ENCODE results near the gene NLGN1.

Gene NLGN1

GRCh38 chr3:173399044-173399443 is 1.5 kb downstream of the NLGN1 start:
- H3K9ac ChIP-seq (ENCODE audit: low read depth, low read length) = no peak overlapping the region
- no peaks in the 10 kb centered on the region for H3K36me3 ChIP-seq (ENCODE audit: control insufficient read depth, insufficient read depth, low read length)
- no peak overlapping the region for H3K4me3 ChIP-seq (ENCODE audit: low read depth, low read length)
- no peaks in the 10 kb centered on the region for H3K9me3 ChIP-seq (ENCODE audit: control insufficient read depth, insufficient read depth, low read length)
- H3K4me1 ChIP-seq (ENCODE audit: control insufficient read depth, insufficient read depth, low read length) = peaks cover 8% of the 10 kb centered on the region
- peaks cover 22% of the 10 kb centered on the region for H3K27me3 ChIP-seq (ENCODE audit: control insufficient read depth, insufficient read depth, low read length)

GRCh38 chr3:173401369-173401768 is 3.8 kb downstream of the NLGN1 start:
- peaks cover 6% of the 10 kb centered on the region for H3K4me1 ChIP-seq (ENCODE audit: control insufficient read depth, insufficient read depth, low read length)
- no peaks in the 10 kb centered on the region for H3K36me3 ChIP-seq (ENCODE audit: control insufficient read depth, insufficient read depth, low read length)
- no peak overlapping the region for H3K9ac ChIP-seq (ENCODE audit: low read depth, low read length)
- H3K4me3 ChIP-seq (ENCODE audit: low read depth, low read length) = no peak overlapping the region
- H3K9me3 ChIP-seq (ENCODE audit: control insufficient read depth, insufficient read depth, low read length) = no peaks in the 10 kb centered on the region
- H3K27me3 ChIP-seq (ENCODE audit: control insufficient read depth, insufficient read depth, low read length) = peaks cover 17% of the 10 kb centered on the region

DNA sequence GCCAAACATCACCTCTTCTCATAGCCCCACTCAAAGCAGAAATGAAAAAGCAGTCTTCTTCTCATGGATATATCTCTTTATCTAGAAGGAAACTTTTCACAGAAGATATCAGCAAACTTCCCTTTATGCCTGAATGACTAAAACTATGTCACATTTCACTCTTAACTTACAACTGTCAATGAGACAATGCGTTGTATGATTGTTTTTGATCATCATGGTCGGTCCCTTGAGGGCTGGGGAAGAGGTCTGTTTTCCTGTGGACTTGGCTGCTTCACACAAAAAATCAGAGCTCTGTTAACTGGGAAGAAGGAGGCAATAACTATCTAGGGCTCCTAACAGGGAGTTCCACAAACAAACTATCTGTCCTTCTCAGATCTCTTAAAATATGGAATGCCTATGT is 5.1 kb downstream of the NLGN1 start:
- peaks cover 8% of the 10 kb centered on the region for H3K27me3 ChIP-seq (ENCODE audit: control insufficient read depth, insufficient read depth, low read length)
- peaks cover 6% of the 10 kb centered on the region for H3K4me1 ChIP-seq (ENCODE audit: control insufficient read depth, insufficient read depth, low read length)
- H3K4me3 ChIP-seq (ENCODE audit: low read depth, low read length) = no peak overlapping the region
- no peaks in the 10 kb centered on the region for H3K36me3 ChIP-seq (ENCODE audit: control insufficient read depth, insufficient read depth, low read length)
- no peak overlapping the region for H3K9ac ChIP-seq (ENCODE audit: low read depth, low read length)
- no peaks in the 10 kb centered on the region for H3K9me3 ChIP-seq (ENCODE audit: control insufficient read depth, insufficient read depth, low read length)

DNA sequence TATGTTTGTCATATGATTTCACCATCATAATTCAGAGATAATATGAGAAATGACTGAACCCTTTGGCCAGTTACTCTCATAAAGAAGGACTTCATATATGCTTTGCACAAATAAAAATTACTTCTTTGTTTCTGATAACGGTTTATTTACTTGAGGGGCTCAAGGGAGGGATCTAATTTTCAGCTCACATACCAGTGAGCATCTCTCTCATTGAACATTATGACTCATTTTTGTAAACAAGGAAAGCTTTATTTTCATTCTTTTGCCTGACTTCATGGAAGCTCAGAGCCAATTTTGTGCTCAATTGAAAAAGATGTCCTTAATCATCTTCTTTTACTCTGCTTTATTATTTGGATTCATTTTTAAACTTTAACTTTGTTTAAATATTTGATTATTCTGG is 5.8 kb downstream of the NLGN1 start:
- no peaks in the 10 kb centered on the region for H3K36me3 ChIP-seq (ENCODE audit: control insufficient read depth, insufficient read depth, low read length)
- H3K4me1 ChIP-seq (ENCODE audit: control insufficient read depth, insufficient read depth, low read length) = peaks cover 6% of the 10 kb centered on the region
- H3K4me3 ChIP-seq (ENCODE audit: low read depth, low read length) = no peak overlapping the region

GRCh38 chr3:173404156-173404555 is 6.6 kb downstream of the NLGN1 start:
- H3K4me3 ChIP-seq (ENCODE audit: low read depth, low read length) = no peak overlapping the region
- no peaks in the 10 kb centered on the region for H3K9me3 ChIP-seq (ENCODE audit: control insufficient read depth, insufficient read depth, low read length)
- no peak overlapping the region for H3K9ac ChIP-seq (ENCODE audit: low read depth, low read length)
- H3K4me1 ChIP-seq (ENCODE audit: control insufficient read depth, insufficient read depth, low read length) = no peaks in the 10 kb centered on the region
- H3K36me3 ChIP-seq (ENCODE audit: control insufficient read depth, insufficient read depth, low read length) = no peaks in the 10 kb centered on the region
- H3K27me3 ChIP-seq (ENCODE audit: control insufficient read depth, insufficient read depth, low read length) = peaks cover under 1% of the 10 kb centered on the region

More for the DNA sequence above, 5.8 kb downstream of the NLGN1 start:
- Histone ChIP-seq H3K27me3 (ENCODE audit: control insufficient read depth, insufficient read depth, low read length) (peaks cover 8% of the 10 kb centered on the region), H3K9me3 (ENCODE audit: control insufficient read depth, insufficient read depth, low read length) (no peaks in the 10 kb centered on the region), H3K9ac (ENCODE audit: low read depth, low read length) (no peak overlapping the region)

GRCh38 chr3:173410436-173410835 is 12.9 kb downstream of the NLGN1 start:
- H3K4me3 ChIP-seq (ENCODE audit: low read depth, low read length) = no peak overlapping the region
- H3K4me1 ChIP-seq (ENCODE audit: control insufficient read depth, insufficient read depth, low read length) = peaks cover 15% of the 10 kb centered on the region
- H3K9ac ChIP-seq (ENCODE audit: low read depth, low read length) = no peak overlapping the region
- H3K9me3 ChIP-seq (ENCODE audit: control insufficient read depth, insufficient read depth, low read length) = no peaks in the 10 kb centered on the region
- no peaks in the 10 kb centered on the region for H3K27me3 ChIP-seq (ENCODE audit: control insufficient read depth, insufficient read depth, low read length)
- no peaks in the 10 kb centered on the region for H3K36me3 ChIP-seq (ENCODE audit: control insufficient read depth, insufficient read depth, low read length)

GRCh38 chr3:173410849-173411248 is 13.3 kb downstream of the NLGN1 start:
- H3K9ac ChIP-seq (ENCODE audit: low read depth, low read length) = no peak overlapping the region
- no peaks in the 10 kb centered on the region for H3K36me3 ChIP-seq (ENCODE audit: control insufficient read depth, insufficient read depth, low read length)
- H3K9me3 ChIP-seq (ENCODE audit: control insufficient read depth, insufficient read depth, low read length) = no peaks in the 10 kb centered on the region
- H3K27me3 ChIP-seq (ENCODE audit: control insufficient read depth, insufficient read depth, low read length) = no peaks in the 10 kb centered on the region
- no peak overlapping the region for H3K4me3 ChIP-seq (ENCODE audit: low read depth, low read length)
- H3K4me1 ChIP-seq (ENCODE audit: control insufficient read depth, insufficient read depth, low read length) = peaks cover 15% of the 10 kb centered on the region

- Histone ChIP-seq H3K9me3 (ENCODE audit: control insufficient read depth, insufficient read depth, low read length) (no peaks in the 10 kb centered on the region), H3K9ac (ENCODE audit: low read depth, low read length) (no peak overlapping the region), H3K27me3 (ENCODE audit: control insufficient read depth, insufficient read depth, low read length) (no peaks in the 10 kb centered on the region), H3K4me3 (ENCODE audit: low read depth, low read length) (no peak overlapping the region), H3K36me3 (ENCODE audit: control insufficient read depth, insufficient read depth, low read length) (no peaks in the 10 kb centered on the region), H3K4me1 (ENCODE audit: control insufficient read depth, insufficient read depth, low read length) (peaks cover 15% of the 10 kb centered on the region)
These were observed 13.9 kb downstream of the NLGN1 start for GRCh38 chr3:173411375-173411973.

DNA sequence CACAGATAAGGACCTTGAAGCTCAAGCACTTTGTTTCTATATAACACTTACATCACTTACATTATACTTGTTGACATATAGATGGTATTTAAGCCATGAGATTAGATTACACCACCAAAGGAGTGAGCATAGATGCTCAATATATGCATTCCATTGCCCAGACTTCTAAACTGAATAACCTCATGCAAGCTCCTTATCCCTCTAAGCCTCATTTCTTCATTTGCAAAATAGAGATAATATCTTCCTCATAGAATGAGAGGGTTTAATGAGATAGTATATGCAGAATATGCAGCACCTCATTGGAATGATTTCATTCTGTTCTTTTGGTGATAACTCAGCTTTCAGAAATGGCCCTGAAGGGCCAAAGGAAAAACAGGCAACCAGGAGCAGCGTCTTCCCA is 18.5 kb downstream of the NLGN1 start:
- H3K36me3 ChIP-seq (ENCODE audit: control insufficient read depth, insufficient read depth, low read length) = no peaks in the 10 kb centered on the region
- peaks cover 7% of the 10 kb centered on the region for H3K4me1 ChIP-seq (ENCODE audit: control insufficient read depth, insufficient read depth, low read length)
- H3K9me3 ChIP-seq (ENCODE audit: control insufficient read depth, insufficient read depth, low read length) = no peaks in the 10 kb centered on the region
- no peaks in the 10 kb centered on the region for H3K27me3 ChIP-seq (ENCODE audit: control insufficient read depth, insufficient read depth, low read length)
- no peak overlapping the region for H3K4me3 ChIP-seq (ENCODE audit: low read depth, low read length)
- no peak overlapping the region for H3K9ac ChIP-seq (ENCODE audit: low read depth, low read length)

DNA sequence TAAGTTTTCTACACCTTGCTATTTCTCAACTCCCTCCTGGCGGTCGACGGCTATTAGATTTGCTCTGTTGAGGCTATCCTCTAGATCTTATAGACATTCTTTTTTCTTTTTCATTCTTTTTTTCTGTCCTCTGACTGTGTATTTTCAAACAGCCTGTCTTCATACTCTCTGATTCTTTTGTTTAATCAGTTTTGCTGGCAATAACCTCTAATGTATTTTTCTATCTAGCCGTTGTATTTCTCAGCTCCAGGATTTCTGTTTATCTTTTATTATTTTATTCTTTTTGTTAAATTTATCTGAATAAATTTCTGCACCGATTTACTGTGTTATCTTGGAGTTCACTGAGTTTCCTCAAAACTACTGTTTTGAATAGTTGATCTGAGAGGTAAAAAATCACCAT is 31.5 kb downstream of the NLGN1 start:
- H3K4me3 ChIP-seq (ENCODE audit: low read depth, low read length) = no peak overlapping the region
- H3K4me1 ChIP-seq (ENCODE audit: control insufficient read depth, insufficient read depth, low read length) = no peaks in the 10 kb centered on the region
- H3K9me3 ChIP-seq (ENCODE audit: control insufficient read depth, insufficient read depth, low read length) = no peaks in the 10 kb centered on the region

GRCh38 chr3:173429527-173429926 is 32.0 kb downstream of the NLGN1 start:
- H3K9me3 ChIP-seq (ENCODE audit: control insufficient read depth, insufficient read depth, low read length) = no peaks in the 10 kb centered on the region
- H3K4me3 ChIP-seq (ENCODE audit: low read depth, low read length) = no peak overlapping the region
- no peak overlapping the region for H3K9ac ChIP-seq (ENCODE audit: low read depth, low read length)
- H3K36me3 ChIP-seq (ENCODE audit: control insufficient read depth, insufficient read depth, low read length) = no peaks in the 10 kb centered on the region
- H3K27me3 ChIP-seq (ENCODE audit: control insufficient read depth, insufficient read depth, low read length) = no peaks in the 10 kb centered on the region
- no peaks in the 10 kb centered on the region for H3K4me1 ChIP-seq (ENCODE audit: control insufficient read depth, insufficient read depth, low read length)

More for the DNA sequence above, 31.5 kb downstream of the NLGN1 start:
- Histone ChIP-seq H3K9ac (ENCODE audit: low read depth, low read length) (no peak overlapping the region), H3K36me3 (ENCODE audit: control insufficient read depth, insufficient read depth, low read length) (no peaks in the 10 kb centered on the region), H3K27me3 (ENCODE audit: control insufficient read depth, insufficient read depth, low read length) (no peaks in the 10 kb centered on the region)

DNA sequence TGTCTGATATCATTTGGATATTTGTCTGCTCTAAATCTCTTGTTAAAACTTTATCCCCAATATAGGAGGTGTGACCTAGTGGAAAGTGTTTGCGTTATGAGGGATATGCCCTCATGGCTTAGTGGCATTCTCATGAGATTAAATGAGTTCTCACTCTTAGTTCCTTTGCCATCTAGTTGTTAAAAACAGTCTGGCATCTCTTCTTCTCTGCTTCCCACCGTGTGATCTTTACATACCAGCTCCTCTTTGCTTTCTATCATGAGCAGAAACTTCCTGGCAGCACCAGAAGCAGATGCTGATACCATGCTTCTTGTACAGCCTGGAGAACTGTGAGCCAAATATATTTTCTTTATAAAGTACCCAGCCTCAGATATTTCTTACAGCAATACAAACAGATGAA is 33.0 kb downstream of the NLGN1 start:
- no peak overlapping the region for H3K4me3 ChIP-seq (ENCODE audit: low read depth, low read length)
- H3K9ac ChIP-seq (ENCODE audit: low read depth, low read length) = no peak overlapping the region
- H3K4me1 ChIP-seq (ENCODE audit: control insufficient read depth, insufficient read depth, low read length) = no peaks in the 10 kb centered on the region
- H3K9me3 ChIP-seq (ENCODE audit: control insufficient read depth, insufficient read depth, low read length) = no peaks in the 10 kb centered on the region
- no peaks in the 10 kb centered on the region for H3K27me3 ChIP-seq (ENCODE audit: control insufficient read depth, insufficient read depth, low read length)
- no peaks in the 10 kb centered on the region for H3K36me3 ChIP-seq (ENCODE audit: control insufficient read depth, insufficient read depth, low read length)

All from iPS-15b (cell line).